Activated CD4-positive, alpha-beta T cell treated with anti-CD3 and anti-CD28 coated beads, Interleukin-2, amount 10 ng/mL, durations not matched to agents 7 days and 5 days (primary cell): Measurements from ENCODE around the gene DCST2. TPM values are rescaled to one million over a fixed set of nuclear protein-coding genes. Genes with fewer than 3 reads are reported as not detected.
A peak's percentile ranks its signal among the peaks of the same experiment; 100 is the strongest.
"Not testable (repeated sequence)": the region's sequence is repeated elsewhere in the genome, so short reads cannot be mapped to it uniquely, and the experiment has no call there.

Experiments used
- CTCF ChIA-PET: fragments of 350-600 bp; sonication (Branson Sonifier 250); formaldehyde crosslinking; loops from one replicate; lab custom pipeline; 2021; ENCODE audit warnings: antibody characterized with exemption; lab: Charles Lee
- POLR2A ChIA-PET: fragments of 350-600 bp; sonication (Branson Sonifier 250); formaldehyde crosslinking; loops from one replicate; lab custom pipeline; 2021; ENCODE audit warnings: antibody characterized with exemption; lab: Charles Lee
- DNase-seq: peaks from one replicate; pipeline ENCODE4 v3.0.0-alpha.2; 2020
- H3K27ac Mint-ChIP-seq: one replicate; pipeline ENCODE4 v1.8.0; 2021; ENCODE audit warnings: mild to moderate bottlenecking, moderate library complexity, mixed read lengths
- H3K27me3 Mint-ChIP-seq: one replicate; pipeline ENCODE4 v1.8.0; 2021; ENCODE audit warnings: mixed read lengths
- H3K36me3 Mint-ChIP-seq: one replicate; pipeline ENCODE4 v1.8.0; 2021; ENCODE audit warnings: low read depth, mixed read lengths
- H3K4me1 Mint-ChIP-seq: one replicate; pipeline ENCODE4 v1.8.0; 2021; ENCODE audit warnings: mixed read lengths
- H3K4me3 Mint-ChIP-seq: one replicate; pipeline ENCODE4 v1.8.0; 2021; ENCODE audit warnings: mild to moderate bottlenecking, moderate library complexity, mixed read lengths
- H3K9me3 Mint-ChIP-seq: one replicate; pipeline ENCODE4 v1.8.0; 2021; ENCODE audit warnings: mixed read lengths
- total RNA-seq, 2 experiments: library from RNA; stranded (reverse); gene quantifications; one replicate each; pipeline ENCODE4 v1.2.3, GENCODE V29; 2021

The DCST2 gene
- total RNA-seq, 2 experiments from 2014 or later: 0.50 to 0.73 TPM

GRCh38 chr1:154983776-154984466 is 49.7 kb downstream of the DCST2 start:
- H3K9me3 Mint-ChIP-seq: no peaks in the 10 kb centered on the region
- H3K4me3 Mint-ChIP-seq: no peak overlapping the region
- H3K36me3 Mint-ChIP-seq: peaks cover 27% of the 10 kb centered on the region
- CTCF ChIA-PET: interaction anchor here (0.9 to 4.5 kb wide), 15 partner anchors 10 to 101 kb away, joined by 3 to 29 read pairs (median 4); partner anchors contain the start of genes CKS1B, LENEP, PMVK and SHC1
- no peaks in the 10 kb centered on the region for H3K27me3 Mint-ChIP-seq
- peaks cover 36% of the 10 kb centered on the region for H3K4me1 Mint-ChIP-seq
- no peak overlapping the region for H3K27ac Mint-ChIP-seq
- DNase-seq: no peak
- POLR2A ChIA-PET: interaction anchor here (0.9 to 1.7 kb wide), 5 partner anchors 15 to 101 kb away, joined by 3 to 7 read pairs (median 3); no protein-coding TSS in a partner anchor

DNA sequence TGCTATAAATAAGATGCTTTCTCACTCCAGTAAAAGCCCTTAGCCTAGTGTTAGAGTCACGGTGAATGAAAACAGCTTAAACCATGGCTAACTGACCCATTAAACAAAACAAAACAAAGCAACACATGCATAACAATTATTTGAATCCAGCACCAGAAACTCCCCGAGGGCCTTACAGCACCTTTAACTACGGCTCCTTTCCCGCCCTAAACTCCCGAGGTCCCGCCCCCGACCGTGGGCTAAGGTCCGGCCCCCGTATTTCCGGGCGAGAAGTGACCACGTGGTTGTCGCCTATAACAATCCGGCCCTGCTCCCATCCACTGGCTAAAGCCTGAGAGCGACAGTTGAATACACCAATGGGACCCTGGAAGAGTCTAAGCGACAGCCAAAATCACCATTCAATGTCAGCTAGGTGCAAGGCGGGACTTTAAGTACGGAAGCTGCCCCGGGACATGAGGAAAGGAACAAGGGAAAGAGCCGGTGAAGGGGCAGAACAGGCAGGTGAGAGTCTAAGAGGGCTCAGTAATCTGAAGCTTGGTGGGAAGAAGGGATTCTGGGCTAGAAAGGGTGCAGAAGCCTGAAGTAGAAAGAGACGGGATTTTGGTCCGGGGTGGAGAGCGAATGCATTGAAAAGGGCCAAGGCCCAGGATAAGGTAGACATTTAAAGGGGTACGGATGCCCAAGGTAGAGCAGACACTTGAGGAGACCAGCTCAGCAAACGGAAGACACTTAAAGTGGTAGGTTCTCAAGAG is 50.5 kb downstream of the DCST2 start, which contains the start of gene FLAD1:
Gene FLAD1 (plus strand): TSS at position 448 of the 752 bp plus-strand sequence. CDS start 351 bp downstream, outside the sequence.
- Mint-ChIP-seq H3K4me3 (no peak within 1 kb of the TSS), H3K27ac (no peak within 1 kb of the TSS), H3K27me3 (no peaks in the 10 kb centered on the region), H3K9me3 (no peaks in the 10 kb centered on the region), H3K4me1 (peaks cover 33% of the 10 kb centered on the region), H3K36me3 (peaks cover 24% of the 10 kb centered on the region)
- ChIA-PET POLR2A (interaction anchor here (0.9 to 1.7 kb wide), 4 partner anchors 14 to 102 kb away, joined by 3 to 7 read pairs (median 3); no protein-coding TSS in a partner anchor), CTCF (interaction anchor here (0.6 to 4.5 kb wide), 14 partner anchors 11 to 853 kb away, joined by 3 to 29 read pairs (median 4); partner anchors contain the start of genes CKS1B, LENEP, PMVK and PYGO2)
- DNase-seq: peak; percentile 98

DNA sequence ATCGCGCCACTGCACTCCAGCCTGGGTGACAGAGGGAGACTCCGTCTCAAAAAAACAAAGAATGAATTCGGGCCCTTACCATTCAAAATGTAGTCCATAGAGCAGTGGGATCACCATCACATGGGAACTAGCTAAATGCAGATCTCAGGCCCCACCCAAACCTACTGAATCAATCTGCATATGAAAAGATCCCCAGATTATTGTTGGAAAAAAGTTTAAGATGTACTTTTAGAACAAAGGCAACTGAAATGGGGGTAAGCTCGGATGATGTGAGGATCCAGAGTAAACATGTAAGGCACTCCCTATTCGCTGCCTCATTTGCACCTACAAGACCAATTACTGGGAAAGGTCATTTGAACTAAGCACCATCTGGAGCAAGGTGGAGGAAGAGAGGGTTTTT is 51.2 kb downstream of the DCST2 start:
- no peak overlapping the region for H3K4me3 Mint-ChIP-seq

DNA sequence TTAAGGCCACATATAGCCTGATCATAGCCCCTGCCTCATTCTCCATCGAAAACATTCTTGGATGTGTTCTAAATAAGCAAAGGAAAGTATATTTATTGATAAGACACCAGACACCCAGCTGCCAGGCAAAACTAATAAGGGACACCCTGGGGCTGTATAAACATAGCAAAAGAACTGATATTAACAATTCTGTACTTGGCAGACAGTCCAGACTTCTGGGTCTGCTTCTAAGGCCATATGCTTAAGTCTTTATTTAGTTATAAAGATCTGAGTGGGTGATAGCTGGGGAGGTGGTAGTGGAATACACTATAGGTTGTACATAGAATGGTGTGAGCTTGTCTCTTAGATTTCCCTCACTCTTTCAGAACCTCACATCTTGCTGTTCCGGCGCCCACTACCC is 55.2 kb downstream of the DCST2 start:
- Mint-ChIP-seq H3K4me3 (no peak overlapping the region), H3K9me3 (no peaks in the 10 kb centered on the region), H3K27ac (peak overlapping the region; percentile 62), H3K36me3 (peaks cover 34% of the 10 kb centered on the region), H3K4me1 (peaks cover 23% of the 10 kb centered on the region), H3K27me3 (no peaks in the 10 kb centered on the region)
- ChIA-PET POLR2A (no interaction called here), CTCF (interaction anchor here (1.7 kb wide), 1 partner anchor 39 kb away, joined by 3 read pairs; no protein-coding TSS in a partner anchor)
- DNase-seq: no peak

More for the DNA sequence above, 51.2 kb downstream of the DCST2 start:
- Mint-ChIP-seq H3K36me3 (peaks cover 28% of the 10 kb centered on the region), H3K9me3 (no peaks in the 10 kb centered on the region), H3K27ac (no peak overlapping the region), H3K27me3 (no peaks in the 10 kb centered on the region), H3K4me1 (peaks cover 34% of the 10 kb centered on the region)
- no peak for DNase-seq
- ChIA-PET CTCF (interaction anchor here (0.8 to 4.5 kb wide), 4 partner anchors 10 to 34 kb away, joined by 3 to 29 read pairs (median 28); partner anchors contain the start of genes CKS1B, LENEP, PYGO2 and SHC1), POLR2A (no interaction called here)

- H3K27me3 Mint-ChIP-seq, H3K9me3 Mint-ChIP-seq, DNase-seq, POLR2A ChIA-PET: not testable (repeated sequence)
- H3K4me3 Mint-ChIP-seq: peak overlapping the region; percentile 17
- peak overlapping the region; percentile 79 for H3K27ac Mint-ChIP-seq
- peaks cover 34% of the 10 kb centered on the region for H3K36me3 Mint-ChIP-seq
- H3K4me1 Mint-ChIP-seq: peaks cover 27% of the 10 kb centered on the region
- CTCF ChIA-PET: interaction anchor here (0.9 kb wide), 1 partner anchor 30 kb away, joined by 3 read pairs; no protein-coding TSS in a partner anchor
These were observed 55.8 kb downstream of the DCST2 start for GRCh38 chr1:154977762-154978161.

DNA sequence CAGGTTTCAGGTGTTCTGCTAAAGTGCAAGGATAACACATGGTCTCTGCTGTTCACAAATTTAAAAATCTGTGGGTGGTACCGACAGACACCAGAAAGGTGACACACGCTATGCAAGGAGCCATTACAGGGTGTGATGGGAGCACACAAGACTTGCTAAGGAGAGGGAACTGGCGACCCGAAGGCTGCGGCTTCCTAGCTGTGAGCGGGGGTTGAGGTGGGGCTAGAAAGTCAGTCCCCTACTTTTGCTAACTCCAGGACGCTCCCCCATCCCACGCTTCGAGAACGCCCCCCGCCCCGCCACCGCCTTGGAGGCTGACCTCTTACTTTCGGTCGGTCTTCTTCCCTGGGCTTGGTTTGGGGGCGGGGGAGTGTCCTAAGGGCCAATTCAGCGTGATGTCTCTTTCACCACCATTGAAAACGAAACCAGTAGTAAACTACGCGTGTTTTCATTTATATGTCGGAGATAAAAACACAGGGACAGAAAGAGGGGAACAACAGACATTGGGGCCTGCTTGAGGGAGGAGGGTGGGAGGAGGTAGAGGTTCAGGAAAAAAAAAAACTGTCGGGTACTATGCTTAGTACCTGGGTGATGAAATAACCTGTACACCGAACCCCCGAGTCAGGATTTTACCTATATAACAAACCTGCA is 58.0 kb downstream of the DCST2 start:
- Mint-ChIP-seq H3K4me1 (peaks cover 39% of the 10 kb centered on the region), H3K27me3 (no peaks in the 10 kb centered on the region)
- POLR2A ChIA-PET: no interaction called here

DNA sequence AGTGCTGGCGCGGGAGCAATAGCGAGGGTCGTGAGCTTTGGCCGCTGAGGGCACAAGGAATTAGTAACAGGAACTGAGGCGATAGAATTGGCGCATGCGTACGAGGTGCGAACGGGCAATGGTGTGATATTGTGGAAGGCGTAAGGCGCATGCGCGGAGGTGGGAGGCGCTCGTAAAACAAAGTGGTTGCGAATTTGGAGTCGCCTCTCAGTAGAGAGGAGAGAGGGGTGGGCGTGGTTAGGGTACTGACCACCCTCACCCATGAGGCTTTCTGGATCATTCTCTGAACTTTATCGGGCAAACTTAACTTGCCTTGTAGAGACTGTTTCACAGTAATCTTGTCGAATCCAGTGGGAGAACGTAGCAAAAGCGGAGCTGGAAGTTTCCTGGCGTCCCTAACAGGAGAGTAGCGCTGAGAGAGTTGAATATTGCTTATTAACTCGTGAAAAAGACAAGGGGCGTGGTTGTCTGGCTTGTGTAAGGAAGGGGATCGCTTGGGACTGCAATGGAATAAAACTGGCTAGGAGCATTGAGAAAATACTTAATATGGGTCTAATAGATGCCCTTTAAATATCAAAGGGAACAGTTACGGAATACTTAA is 58.7 kb downstream of the DCST2 start:
- H3K27me3 Mint-ChIP-seq: no peaks in the 10 kb centered on the region
- peak; percentile 97 for DNase-seq
- H3K27ac Mint-ChIP-seq: no peak overlapping the region
- H3K4me3 Mint-ChIP-seq: no peak overlapping the region
- peaks cover 39% of the 10 kb centered on the region for H3K4me1 Mint-ChIP-seq
- no peaks in the 10 kb centered on the region for H3K9me3 Mint-ChIP-seq
- POLR2A ChIA-PET: interaction anchor here (0.5 to 1.6 kb wide), 3 partner anchors 13 to 20 kb away, joined by 3 to 6 read pairs (median 5); partner anchors contain the start of gene PYGO2
- CTCF ChIA-PET: interaction anchor here (1.2 to 6.4 kb wide), 5 partner anchors 8 to 110 kb away, joined by 3 to 26 read pairs (median 9); partner anchors contain the start of genes FLAD1, PBXIP1 and PYGO2
- peaks cover 33% of the 10 kb centered on the region for H3K36me3 Mint-ChIP-seq

More for the DNA sequence above, 58.0 kb downstream of the DCST2 start:
- peaks cover 36% of the 10 kb centered on the region for H3K36me3 Mint-ChIP-seq
- H3K4me3 Mint-ChIP-seq: no peak overlapping the region
- peak; percentile 71 for DNase-seq
- no peak overlapping the region for H3K27ac Mint-ChIP-seq
- no peaks in the 10 kb centered on the region for H3K9me3 Mint-ChIP-seq
- CTCF ChIA-PET: interaction anchor here (1.6 to 6.4 kb wide), 2 partner anchors 8 to 42 kb away, joined by 3 to 26 read pairs; partner anchors contain the start of gene FLAD1

GRCh38 chr1:154974102-154974807 is 59.3 kb downstream of the DCST2 start, which contains the start of gene CKS1B:
TSS of gene CKS1B (plus strand) at chr1:154974681. CDS start at chr1:154974746, 65 bp downstream.
- peak; percentile 98 for DNase-seq
- Mint-ChIP-seq H3K36me3 (peaks cover 33% of the 10 kb centered on the region), H3K27me3 (no peaks in the 10 kb centered on the region), H3K4me1 (peaks cover 40% of the 10 kb centered on the region), H3K9me3 (no peaks in the 10 kb centered on the region), H3K4me3 (no peak within 1 kb of the TSS), H3K27ac (no peak within 1 kb of the TSS)
- ChIA-PET CTCF (interaction anchor here (0.8 to 6.4 kb wide), 15 partner anchors 9 to 247 kb away, joined by 3 to 26 read pairs (median 5); partner anchors contain the start of genes FLAD1, KRTCAP2, PBXIP1 and PMVK), POLR2A (interaction anchor here (0.6 to 1.6 kb wide), 4 partner anchors 13 to 375 kb away, joined by 3 to 6 read pairs (median 4); partner anchors contain the start of gene PYGO2)

GRCh38 chr1:154973344-154974101 is 60.1 kb downstream of the DCST2 start:
- H3K27ac Mint-ChIP-seq: no peak overlapping the region
- ChIA-PET CTCF (interaction anchor here (0.8 to 6.4 kb wide), 15 partner anchors 10 to 248 kb away, joined by 3 to 26 read pairs (median 5); partner anchors contain the start of genes FLAD1, KRTCAP2, PBXIP1 and PMVK), POLR2A (interaction anchor here (0.6 to 1.6 kb wide), 4 partner anchors 12 to 374 kb away, joined by 3 to 6 read pairs (median 4); partner anchors contain the start of gene PYGO2)
- H3K36me3 Mint-ChIP-seq: peaks cover 32% of the 10 kb centered on the region
- no peak overlapping the region for H3K4me3 Mint-ChIP-seq
- DNase-seq: peak; percentile 96
- no peaks in the 10 kb centered on the region for H3K27me3 Mint-ChIP-seq
- peaks cover 42% of the 10 kb centered on the region for H3K4me1 Mint-ChIP-seq
- H3K9me3 Mint-ChIP-seq: no peaks in the 10 kb centered on the region
